Fibroblast of pulmonary artery (primary cell): ENCODE measurements around the gene THADA.

ENCODE experiments used
- DNase-seq: peaks from one replicate; pipeline ENCODE4 v3.0.0-alpha.2; 2010; ENCODE audit warnings: low read depth
- H3K4me3 ChIP-seq: replicated peaks from 2 replicates; pipeline ENCODE4 v1.5.1; 2011; ENCODE audit warnings: low read depth, mild to moderate bottlenecking, control low read depth, low read length, moderate library complexity
- CTCF ChIP-seq: IDR thresholded peaks from 2 replicates; pipeline ENCODE4 v1.5.1; 2011; ENCODE audit warnings: mild to moderate bottlenecking, control low read depth, low read length, inconsistent platforms; ENCODE audit errors: missing control alignments

THADA gene

GRCh38 chr2:43207553-43208300, 388.1 kb downstream of the THADA start:
- DNase-seq, result no peak
- H3K4me3 ChIP-seq, result no peak overlapping the region
- no peak for TF ChIP-seq CTCF

GRCh38 chr2:43206602-43207001, 389.2 kb downstream of the THADA start:
- no peak for DNase-seq
- TF ChIP-seq CTCF, result no peak

GRCh38 chr2:43203373-43203772, 392.5 kb downstream of the THADA start:
- DNase-seq, result no peak
- TF ChIP-seq CTCF, result no peak
- H3K4me3 ChIP-seq, result no peak overlapping the region

More at GRCh38 chr2:43206602-43207001, 389.2 kb downstream of the THADA start:
- no peak overlapping the region for H3K4me3 ChIP-seq

GRCh38 chr2:43202289-43202688, 393.5 kb downstream of the THADA start:
- TF ChIP-seq CTCF, result no peak
- no peak overlapping the region for H3K4me3 ChIP-seq
- no peak for DNase-seq

- no peak overlapping the region for H3K4me3 ChIP-seq
- no peak for TF ChIP-seq CTCF
- no peak for DNase-seq
Observed at GRCh38 chr2:43201497-43201896, 394.3 kb downstream of the THADA start.

GRCh38 chr2:43201016-43201415, 394.8 kb downstream of the THADA start:
- no peak for DNase-seq
- no peak for TF ChIP-seq CTCF
- no peak overlapping the region for H3K4me3 ChIP-seq
